ENCODE data around the gene IFFO2. TPM values are rescaled to one million over a fixed set of nuclear protein-coding genes. Genes with fewer than 3 reads are reported as not detected.

IFFO2 gene
- total and polyA plus RNA-seq, 2 of the 8 experiments (the other 6 are each of a cell fraction or from before 2014, with no cell fraction given), result 6.6 to 10.4 TPM

- no peak overlapping the region for H2BK120ac ChIP-seq (replicated peaks; ENCODE audit: low read depth, low read length)
- no peak overlapping the region for H2BK20ac ChIP-seq (ENCODE audit: low read length)
- no peak overlapping the region for H2BK15ac ChIP-seq (ENCODE audit: low read length)
- no peak overlapping the region for H4K91ac ChIP-seq (replicated peaks; ENCODE audit: insufficient read length, low read length)
- no peak overlapping the region for H2AK5ac ChIP-seq (ENCODE audit: low read depth, low read length)
- no peaks in the 10 kb centered on the region for H3K79me2 ChIP-seq (ENCODE audit: control insufficient read depth in 1 of 2, insufficient read depth in 2 of 2, low read length in 2 of 2)
- H3K4me1 ChIP-seq (replicated peaks in 1 of 4; ENCODE audit: control insufficient read depth in 3 of 4, insufficient read depth in 4 of 4, low read length in 3 of 4), result peaks cover 0 to 6% (median 4%) of the 10 kb centered on the region in 4 experiments; a peak in 4 of 7 replicates
- H3K9me3 ChIP-seq (ENCODE audit: insufficient read depth in 2 of 2, low read depth in 1 of 2, low read length in 1 of 2), result no peaks in the 10 kb centered on the region
- H3K27ac ChIP-seq (ENCODE audit: low read depth, low read length), result no peak overlapping the region
- no peak for FAIRE-seq
- H3K4ac ChIP-seq (replicated peaks; ENCODE audit: insufficient read length, low read depth, low read length), result no peak overlapping the region
- no peak overlapping the region for H2BK5ac ChIP-seq (ENCODE audit: low read depth, low read length)
- H2AFZ ChIP-seq (ENCODE audit: low read length), result no peak overlapping the region
- no peaks in the 10 kb centered on the region for H3K79me1 ChIP-seq (ENCODE audit: low read depth, low read length)
- H3K56ac ChIP-seq (replicated peaks; ENCODE audit: insufficient read length, low read depth, low read length), result no peak overlapping the region
- H2BK12ac ChIP-seq (ENCODE audit: low read depth, low read length), result no peak overlapping the region
- H3K9ac ChIP-seq (replicated peaks in 1 of 4; ENCODE audit: extremely low read depth in 1 of 4, low read depth in 3 of 4, low read length in 3 of 4), result no peak overlapping the region
- no peaks in the 10 kb centered on the region for H3K27me3 ChIP-seq (replicated peaks in 1 of 4; ENCODE audit: control insufficient read depth in 3 of 4, extremely low read depth in 1 of 4, insufficient read depth in 3 of 4, low read length in 3 of 4)
- no peak overlapping the region for H3K23ac ChIP-seq (ENCODE audit: insufficient read length)
- no peak overlapping the region for H3K18ac ChIP-seq (ENCODE audit: extremely low read depth, low read length)
- no peaks in the 10 kb centered on the region for H3K23me2 ChIP-seq (ENCODE audit: low read depth, low read length)
- no peak for DNase-seq (ENCODE audit: low read depth in 1 of 2, low spot score in 2 of 2)
- H3K36me3 ChIP-seq (ENCODE audit: control insufficient read depth in 2 of 4, insufficient read depth in 4 of 4, low read length in 3 of 4), result no peaks in the 10 kb centered on the region; a peak in 2 of 8 replicates
- CTCF ChIA-PET (ENCODE audit: partially characterized antibody), result interaction anchor here (0.7 to 5.6 kb wide), 40 partner anchors 10 to 286 kb away, joined by 3 to 52 read pairs (median 5); partner anchors contain the start of gene ALDH4A1
- no peak overlapping the region for H4K8ac ChIP-seq (ENCODE audit: extremely low read depth, insufficient read depth, low read length)
- no peak overlapping the region for H3K14ac ChIP-seq (ENCODE audit: insufficient read length)
- H4K5ac ChIP-seq (ENCODE audit: insufficient read length, low read depth, low read length), result no peak overlapping the region
- H4K20me1 ChIP-seq (replicated peaks in 1 of 2; ENCODE audit: control insufficient read depth in 1 of 2, insufficient read depth in 2 of 2, low read length in 2 of 2), result peaks cover 2 to 4% of the 10 kb centered on the region in 2 experiments
- no peak overlapping the region for H3K4me2 ChIP-seq (ENCODE audit: insufficient read depth in 1 of 2, low read depth in 2 of 2, low read length in 2 of 2)
- POLR2A ChIA-PET (ENCODE audit: partially characterized antibody), result no interaction called here
- no peak overlapping the region for H3K4me3 ChIP-seq (ENCODE audit: extremely low read depth in 1 of 4, insufficient read depth in 2 of 4, low read depth in 3 of 4, low read length in 4 of 4)
- 90% methylated on average over 3 of the region's 3 CpGs; no CpG with 5 or more reads in 1 of the 2 experiments for WGBS, 2 experiments (ENCODE audit: extremely low coverage in 1 of 2, insufficient coverage in 1 of 2, insufficient read length in 1 of 2, insufficient replicate concordance in 2 of 2, low coverage in 1 of 2, low lambda C conversion rate in 2 of 2, missing lambda C conversion rate in 1 of 2)
- no peak for TF ChIP-seq ATF3 (IDR thresholded peaks at IDR 0.05; ENCODE audit: insufficient read depth, low read depth, low read length)
- no peak for TF ChIP-seq TAF1 (IDR thresholded peaks at IDR 0.05; ENCODE audit: low read depth, low read length)
- TF ChIP-seq SAP30 (IDR thresholded peaks at IDR 0.05; ENCODE audit: insufficient read depth, insufficient replicate concordance, low read length), result no peak
- TF ChIP-seq YY1 (IDR thresholded peaks at IDR 0.05; ENCODE audit: low read depth, low read length), result no peak
- TF ChIP-seq TCF12 (IDR thresholded peaks at IDR 0.05; ENCODE audit: low read depth, low read length), result no peak
- no peak for TF ChIP-seq E2F6 (IDR thresholded peaks at IDR 0.05)
- no peak for TF ChIP-seq HDAC6 (IDR thresholded peaks at IDR 0.05; ENCODE audit: low read depth, low read length)
Measured at GRCh38 chr1:18875796-18876128, 80.7 kb downstream of the IFFO2 start.
